AG08395 (cell line): ENCODE data around the gene C6.
"Not testable (repeated sequence)": the region's sequence is repeated elsewhere in the genome, so short reads cannot be mapped to it uniquely, and the experiment has no call there.

Experiments used
- DNase-seq: peaks from one replicate; pipeline ENCODE4 v3.0.0; 2012; ENCODE audit warnings: mixed read lengths, low spot score

The C6 gene

DNA sequence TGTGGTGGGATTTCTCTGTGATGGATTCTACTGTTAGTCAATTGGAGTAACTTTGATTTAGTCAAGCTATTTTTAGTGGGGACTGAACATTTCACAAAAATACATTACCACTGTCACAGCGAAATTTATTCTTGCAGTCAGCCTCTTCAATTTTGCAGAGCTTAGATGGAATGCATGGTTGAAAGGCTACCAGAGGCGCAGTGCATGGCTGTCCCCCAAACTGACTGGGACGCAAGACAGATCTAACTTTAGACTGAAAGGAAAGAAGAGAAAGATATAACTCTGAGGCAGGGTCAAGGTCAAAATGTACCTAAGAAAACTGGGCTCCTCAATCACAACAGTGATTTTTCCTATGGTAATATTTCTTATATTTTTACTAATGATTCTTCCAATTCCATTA lies 13.7 kb downstream of the C6 start:
- no peak for DNase-seq

DNA sequence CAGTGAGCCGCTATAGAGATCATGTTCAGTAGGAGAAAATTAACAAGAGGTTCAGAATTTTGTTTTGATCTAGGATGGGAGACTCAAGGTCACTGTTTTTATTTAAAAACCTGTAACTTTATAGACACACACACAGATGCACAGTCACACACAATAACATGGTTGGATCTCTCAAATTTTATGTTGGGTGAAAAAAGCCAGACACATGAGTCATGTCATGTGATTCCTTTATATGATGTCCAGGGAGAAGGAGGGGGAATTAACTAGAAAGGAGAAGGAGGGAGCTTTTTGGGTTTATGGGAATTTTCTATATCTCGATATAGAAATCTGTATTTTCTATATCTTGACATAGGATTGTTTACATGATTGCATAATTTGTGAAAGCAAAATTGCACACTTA lies 17.1 kb downstream of the C6 start:
- no peak for DNase-seq

DNA sequence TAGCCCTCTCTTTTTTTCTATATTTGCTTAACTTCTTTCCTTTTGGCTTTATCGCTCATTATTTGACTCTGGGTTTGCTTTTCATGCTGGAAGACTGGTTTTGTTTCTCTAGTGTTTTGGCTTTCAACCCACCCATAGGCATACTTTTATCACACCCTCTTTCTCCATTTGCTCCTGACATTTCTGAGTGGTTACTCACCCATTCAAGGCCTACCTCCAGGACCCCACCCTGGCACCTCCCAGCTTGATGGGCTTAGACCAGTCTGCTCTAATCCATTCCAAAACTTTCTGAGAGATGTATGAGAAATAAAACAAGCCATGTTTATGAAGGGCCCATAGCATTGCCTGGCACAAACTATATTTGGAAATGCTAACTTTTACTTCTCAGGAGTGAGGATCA lies 18.1 kb downstream of the C6 start:
- no peak for DNase-seq

DNA sequence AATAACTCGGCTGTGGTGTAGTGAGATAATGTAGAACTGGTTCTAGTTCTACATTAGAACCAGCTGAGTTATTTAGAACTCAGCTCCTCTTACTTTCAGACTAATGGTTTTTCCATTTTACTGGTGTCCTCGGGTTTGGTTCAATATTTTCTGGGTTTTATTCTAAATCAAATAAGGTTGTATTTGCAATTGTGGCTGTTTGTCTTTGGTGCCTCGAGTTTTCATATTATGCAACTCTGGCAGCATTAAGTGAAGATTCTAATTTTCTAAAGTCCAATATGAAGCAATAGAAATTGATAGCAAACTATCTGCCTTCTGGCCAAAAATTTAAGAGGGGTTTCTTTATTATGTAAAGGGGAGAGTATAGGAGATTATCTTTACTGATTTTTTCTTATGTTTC lies 19.0 kb downstream of the C6 start:
- no peak for DNase-seq

DNA sequence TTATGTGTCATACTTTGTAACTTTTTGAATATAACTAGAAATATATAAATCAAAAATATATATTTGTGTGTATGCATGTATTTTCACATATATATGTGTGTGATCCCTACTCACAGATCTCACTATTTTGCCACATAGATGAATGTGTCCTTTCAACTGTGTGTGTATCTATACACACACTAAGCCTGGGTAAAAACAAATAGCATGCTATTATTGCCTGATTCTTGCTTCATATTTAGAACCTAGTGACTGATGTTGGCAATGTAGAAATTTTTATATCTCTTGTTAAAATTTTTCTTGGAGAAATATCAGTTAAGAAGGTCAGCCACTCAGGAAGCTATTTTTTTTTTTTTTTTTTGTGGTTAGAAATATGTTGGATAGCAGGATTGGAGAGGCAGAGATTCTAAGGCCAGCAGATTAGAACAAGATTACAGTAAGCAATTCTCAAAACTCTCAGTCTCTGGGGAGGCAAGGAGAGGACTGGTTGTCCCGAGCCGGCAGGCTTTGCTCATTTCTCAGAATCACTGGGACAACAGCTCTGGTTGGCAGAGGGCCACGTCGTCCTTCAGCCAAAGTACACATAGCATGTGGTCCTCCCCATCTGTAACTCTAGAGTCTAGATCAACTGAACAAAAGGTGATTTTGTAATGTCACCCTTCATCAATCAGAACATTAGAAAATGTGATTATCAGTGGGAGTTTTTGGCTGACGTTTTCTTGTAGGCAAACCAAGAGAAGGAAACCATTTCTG lies 19.7 kb downstream of the C6 start:
- no peak for DNase-seq

DNA sequence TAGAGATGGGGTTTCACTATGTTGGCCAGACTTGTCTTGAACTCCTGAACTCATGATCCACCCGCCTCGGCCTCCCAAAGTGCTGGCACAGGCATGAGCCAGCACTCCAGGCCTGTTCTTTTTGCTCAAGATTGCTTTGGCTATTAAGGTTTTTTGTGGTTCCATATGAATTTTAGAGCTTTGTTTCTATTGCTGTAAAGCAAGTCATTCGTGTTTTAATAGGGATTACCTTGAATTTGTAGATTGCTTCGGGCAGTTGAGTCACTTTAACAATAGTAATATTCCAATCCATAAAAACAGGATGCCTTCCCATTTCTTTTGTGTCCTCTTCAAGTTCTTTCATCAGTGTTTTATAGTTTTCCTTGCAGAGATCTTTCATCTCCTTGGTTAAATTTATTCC lies 22.1 kb downstream of the C6 start:
- no peak for DNase-seq

DNA sequence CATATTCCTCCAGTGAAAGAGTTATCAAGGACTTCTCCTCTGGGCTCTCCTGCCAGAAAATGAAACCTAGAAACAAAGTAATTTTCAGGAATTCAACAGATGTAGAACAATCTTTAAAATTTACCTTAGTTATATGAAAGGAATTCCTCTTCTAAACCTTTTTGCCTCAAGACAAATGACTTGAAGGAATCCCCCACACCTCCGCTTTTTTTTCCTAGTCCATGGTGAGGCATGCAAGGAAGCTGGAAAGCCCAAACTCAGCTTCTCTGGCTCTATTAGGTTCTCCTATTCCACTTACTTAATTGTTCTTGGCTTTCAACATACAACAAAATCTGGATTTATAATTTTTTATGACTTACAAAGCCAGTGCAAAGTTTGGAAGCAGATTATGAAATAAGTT lies 27.2 kb downstream of the C6 start:
- DNase-seq: no peak

DNA sequence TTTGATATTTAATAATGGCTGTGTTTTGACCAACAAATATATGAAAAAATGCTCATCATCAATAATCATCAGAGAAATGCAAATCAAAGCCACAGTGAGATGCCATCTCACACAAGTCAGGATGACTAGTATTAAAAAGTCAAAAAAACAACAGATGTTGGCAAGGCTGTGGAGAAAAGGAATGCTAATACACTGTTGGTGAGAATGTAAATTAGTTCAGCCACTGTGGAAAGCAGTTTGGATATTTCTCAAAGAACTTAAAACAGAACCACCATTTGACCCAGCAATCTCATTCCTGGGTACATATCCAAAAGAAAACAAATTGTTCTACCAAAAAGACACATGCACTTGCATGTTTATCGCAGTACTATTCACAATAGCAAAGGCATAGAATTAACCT lies 30.0 kb downstream of the C6 start:
- not testable (repeated sequence) for DNase-seq

DNA sequence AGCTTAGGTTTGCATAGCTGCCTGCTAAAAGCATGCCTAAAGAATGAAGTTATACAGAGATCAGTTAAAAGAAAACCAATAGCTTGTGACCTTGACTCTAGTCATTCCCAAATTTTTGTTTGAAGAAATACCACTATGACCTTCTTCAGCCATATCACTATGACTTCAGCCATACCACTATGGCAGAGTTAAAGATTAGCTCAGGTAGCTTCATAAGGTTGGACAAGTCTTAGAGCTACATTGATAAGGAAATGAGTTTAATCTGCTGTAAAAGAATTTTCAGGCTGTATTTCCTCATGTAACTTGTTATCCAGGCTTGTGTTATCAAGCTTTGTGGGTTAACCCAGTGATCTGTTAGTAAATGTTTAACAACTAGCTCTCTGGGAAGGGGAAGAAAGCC lies 30.7 kb downstream of the C6 start:
- no peak for DNase-seq

DNA sequence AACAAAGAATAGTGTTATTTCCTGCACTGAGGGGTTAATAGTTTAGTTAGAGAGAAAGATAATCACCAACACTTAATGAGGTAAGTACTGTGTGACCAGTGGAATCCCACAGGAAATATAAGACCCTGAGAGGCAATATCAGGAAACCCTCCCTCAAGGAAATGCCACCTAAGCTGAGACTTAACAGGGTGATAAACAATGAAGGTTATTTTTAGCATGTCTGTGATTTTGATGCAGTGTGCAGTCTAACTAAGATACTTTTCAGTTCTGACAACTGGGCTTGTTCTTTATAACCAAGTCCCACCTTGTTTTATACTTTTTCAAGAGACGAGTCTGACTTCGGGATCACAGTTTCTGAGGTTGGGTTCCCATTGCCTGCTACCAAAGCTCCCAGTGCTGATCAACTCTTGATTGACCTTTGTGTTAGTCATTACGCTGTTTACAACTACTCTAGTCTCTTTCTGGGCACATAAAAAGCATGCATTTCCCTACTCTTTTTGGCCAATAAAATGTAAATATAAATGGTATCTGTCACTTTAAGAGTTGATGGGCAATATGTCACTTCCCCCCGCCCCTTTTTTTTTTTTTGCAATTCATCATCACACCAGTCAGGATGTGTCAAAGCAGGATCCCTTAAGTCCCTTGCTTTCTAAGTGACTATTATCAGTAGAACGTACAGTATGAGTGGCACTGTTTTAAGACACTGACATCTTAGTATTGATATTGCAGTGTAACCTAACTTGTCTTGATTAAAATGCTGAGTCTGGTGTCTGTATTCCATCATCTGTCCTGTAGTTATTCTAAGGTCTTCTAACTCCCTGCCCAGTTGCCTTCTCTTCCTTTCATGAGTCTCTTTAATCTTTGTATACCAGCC lies 31.4 kb downstream of the C6 start:
- DNase-seq: no peak

DNA sequence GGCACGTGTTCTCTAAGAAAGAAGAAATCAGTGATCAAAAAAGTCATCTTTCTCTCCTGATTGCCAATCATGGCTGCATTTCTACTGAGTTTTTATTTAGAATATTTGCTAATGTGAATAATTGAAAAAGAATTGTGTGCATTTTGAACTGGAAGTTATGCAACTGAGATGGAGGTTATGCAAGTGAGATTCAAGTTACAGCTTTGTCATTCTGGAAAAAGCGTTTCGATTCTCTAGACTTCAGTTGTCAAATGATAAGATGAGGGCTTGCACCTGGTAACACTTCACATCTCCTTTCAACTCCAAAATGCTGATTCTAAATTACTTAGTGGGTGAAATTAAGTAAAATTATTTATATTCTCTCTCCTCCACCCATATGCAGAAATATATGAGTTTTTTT lies 36.4 kb downstream of the C6 start:
- DNase-seq: no peak

DNA sequence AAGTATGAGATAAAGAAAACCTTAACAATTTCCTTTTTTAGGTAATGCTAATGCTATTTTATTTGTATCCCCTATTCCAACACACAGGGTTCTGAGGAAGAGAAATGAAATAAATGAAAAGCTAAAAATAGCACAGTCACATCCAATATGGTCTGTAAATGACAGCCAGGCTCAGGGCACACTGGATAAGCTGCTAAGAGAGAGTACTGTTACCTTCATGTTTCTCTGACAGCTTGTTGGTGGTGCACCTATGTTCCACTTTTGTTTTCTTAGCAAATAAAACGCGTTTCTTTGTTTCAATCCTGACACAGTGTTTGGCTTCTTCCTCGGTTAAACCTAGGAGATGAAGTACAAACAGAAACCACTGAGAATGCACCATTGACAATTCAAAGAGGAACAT lies 41.3 kb downstream of the C6 start:
- no peak for DNase-seq

DNA sequence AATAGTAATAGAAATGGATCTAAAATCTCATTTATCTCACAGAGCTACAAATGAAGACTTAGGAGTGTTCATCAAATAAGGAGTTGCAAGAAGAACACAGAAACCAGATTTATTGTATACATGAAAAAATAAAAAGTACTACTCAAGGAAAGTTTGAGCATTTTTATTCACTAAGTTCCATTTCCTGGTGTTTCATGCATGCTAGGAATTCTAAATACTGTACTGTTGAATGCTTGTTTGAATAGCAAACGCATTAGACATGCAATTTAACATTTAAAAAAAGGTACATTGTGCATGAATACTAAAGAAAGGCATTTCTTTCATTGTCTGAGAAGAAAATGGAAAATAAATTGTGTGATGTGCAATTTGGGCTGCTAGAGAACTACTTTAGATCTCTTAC lies 52.1 kb downstream of the C6 start:
- no peak for DNase-seq

DNA sequence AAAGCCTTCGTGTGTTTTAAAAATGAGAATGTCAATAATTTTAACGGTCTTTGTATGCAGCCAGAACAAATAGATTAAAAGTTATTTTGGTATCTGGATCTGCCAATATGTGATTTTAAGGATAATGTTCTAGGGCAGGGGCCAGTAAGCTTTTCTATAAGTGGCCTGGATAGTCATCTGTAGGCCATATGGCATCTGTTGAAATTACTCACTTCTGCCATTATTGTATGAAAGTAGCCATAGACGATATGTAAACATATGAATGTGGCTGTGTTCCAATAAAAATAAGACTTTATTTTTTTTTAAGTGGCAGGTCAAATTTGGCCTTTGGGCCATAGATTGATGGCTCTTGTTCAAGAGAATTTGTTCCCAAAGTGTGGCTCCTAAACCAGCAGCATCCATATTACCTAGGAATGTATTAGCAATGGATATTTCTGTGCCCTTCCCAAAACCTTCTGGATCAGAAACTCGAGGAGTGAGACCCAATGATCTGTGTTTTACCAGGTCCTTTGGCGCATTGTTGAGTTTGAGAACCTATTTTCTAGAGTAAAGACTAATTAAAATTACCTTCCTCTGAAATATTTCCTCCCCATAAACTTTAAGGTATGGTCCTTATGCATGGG lies 55.9 kb downstream of the C6 start:
- no peak for DNase-seq

DNA sequence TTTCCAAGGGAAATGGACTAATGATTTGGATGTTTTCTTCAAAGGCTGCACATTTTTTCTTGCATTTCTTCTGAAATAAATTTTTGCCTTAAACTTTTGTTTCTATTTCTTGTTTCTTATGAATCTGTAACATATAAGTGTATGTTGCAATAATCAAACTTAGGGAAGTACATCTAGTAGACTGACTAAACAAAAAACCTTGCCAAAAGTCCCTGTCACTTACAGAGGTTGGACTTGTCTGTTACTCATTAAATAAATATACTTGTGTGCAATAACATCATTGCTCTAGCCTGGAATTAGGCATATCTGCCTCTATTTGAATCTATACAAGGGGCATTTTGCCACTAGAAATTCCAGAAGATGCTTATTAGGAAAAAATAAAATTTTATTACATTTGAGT lies 56.6 kb downstream of the C6 start:
- no peak for DNase-seq

DNA sequence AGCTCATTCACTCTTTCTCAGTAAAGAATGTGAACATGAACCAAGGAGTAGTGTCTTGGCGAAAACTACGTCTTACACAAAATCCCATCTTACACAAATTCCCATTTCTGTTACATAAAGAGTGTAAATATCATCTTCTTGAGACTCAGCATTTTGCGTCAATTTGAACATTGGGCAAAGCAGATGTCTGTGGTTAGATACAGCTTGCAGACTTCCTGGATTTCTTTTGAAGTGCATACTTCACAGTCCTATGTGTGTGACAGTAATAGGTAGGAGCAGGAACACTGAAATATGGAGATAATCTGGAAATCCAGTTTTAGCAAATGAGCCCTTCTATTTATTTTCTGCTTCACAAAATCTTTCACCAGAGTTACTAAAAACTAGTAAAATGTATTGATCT lies 58.8 kb downstream of the C6 start:
- DNase-seq: no peak

DNA sequence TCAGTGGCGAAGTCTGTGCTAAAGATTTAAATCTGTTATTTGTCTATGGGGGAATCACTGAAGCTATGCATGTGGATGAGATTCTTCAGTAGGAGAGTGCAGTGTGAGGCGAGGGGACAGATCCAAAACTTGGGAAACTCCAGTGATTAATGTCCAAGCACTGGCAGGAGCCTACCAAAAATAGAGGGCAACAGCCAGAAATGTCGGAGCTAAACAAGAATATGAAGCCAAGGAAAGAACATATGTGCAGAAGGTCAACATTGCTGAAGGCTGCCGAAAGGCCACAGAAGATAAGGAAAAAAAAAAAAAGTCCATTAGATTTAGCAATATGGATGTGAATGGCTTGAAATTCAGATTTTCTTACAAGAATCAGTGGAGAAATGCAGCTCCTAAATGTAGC lies 61.8 kb downstream of the C6 start:
- no peak for DNase-seq

DNA sequence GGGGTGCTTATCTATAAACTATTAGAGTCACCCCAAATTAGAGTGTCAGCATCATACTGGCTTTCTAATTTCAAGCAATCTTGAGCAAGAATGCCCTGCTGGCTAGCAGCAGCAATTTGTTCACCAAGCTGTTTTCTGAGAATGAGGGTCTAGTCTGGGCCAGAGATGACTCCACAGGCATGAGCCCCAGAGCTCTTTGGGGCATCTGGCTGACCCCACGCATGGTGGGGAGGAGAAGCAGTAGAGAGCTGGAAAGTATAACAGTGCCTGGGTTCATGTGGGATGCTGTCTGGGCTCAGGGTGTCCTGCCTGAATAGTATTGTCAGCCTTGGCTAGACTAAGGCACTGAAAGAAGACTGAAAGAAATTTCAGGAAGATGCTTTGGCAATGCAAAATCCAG lies 64.9 kb downstream of the C6 start:
- DNase-seq: no peak

DNA sequence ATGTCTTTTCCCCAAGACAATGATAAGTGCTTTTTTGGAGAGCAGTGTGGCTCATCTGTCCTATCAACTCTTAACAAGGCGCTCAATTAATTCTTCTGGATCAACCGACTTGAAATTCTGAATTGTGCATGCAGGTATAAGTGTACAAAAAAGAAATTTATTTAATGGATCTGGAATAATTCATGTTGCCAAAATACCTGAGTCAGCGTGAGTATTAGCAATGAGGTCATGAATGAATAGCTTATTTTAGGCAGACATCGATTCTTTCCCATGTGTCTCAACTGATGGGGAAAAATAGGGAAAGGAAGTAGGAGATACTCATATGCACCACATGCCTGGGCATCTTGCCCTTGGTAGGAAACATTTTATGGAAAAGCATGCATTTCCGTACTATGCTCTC lies 68.0 kb downstream of the C6 start:
- DNase-seq: no peak

DNA sequence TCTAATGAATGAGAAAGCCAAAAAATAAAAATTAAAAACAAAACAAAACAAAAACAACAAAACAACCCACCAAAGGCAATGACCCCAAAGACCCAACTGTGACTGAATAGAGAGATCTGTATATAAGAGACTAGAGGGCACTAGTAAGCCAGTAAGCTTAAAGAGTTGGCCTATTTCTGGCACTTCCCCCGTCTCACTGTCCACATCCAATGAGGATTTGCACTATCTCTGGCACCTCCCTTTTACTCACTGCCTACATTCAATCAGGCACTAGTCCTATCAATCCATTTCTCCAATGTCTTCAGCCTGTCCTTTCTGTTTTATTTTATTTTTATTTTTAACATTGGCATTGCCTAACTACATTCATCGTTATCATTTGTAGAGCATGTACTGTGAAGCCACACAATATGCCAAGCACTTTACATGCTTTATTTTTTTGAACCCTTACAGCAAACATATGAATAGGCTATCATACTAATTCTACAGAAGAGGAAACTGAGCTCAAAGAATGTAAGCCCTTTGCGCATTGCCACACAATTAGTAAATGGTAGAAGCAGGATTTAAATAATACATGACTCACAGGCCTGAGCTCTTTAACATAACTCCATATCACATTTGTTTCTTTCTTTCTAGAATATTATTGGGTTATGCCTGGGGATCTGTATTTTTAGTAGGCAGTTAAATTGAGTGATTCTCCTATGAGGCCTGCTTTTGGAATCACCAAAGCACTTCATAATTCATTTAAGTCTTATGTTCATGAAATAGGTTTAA lies 70.0 kb downstream of the C6 start:
- no peak for DNase-seq

DNA sequence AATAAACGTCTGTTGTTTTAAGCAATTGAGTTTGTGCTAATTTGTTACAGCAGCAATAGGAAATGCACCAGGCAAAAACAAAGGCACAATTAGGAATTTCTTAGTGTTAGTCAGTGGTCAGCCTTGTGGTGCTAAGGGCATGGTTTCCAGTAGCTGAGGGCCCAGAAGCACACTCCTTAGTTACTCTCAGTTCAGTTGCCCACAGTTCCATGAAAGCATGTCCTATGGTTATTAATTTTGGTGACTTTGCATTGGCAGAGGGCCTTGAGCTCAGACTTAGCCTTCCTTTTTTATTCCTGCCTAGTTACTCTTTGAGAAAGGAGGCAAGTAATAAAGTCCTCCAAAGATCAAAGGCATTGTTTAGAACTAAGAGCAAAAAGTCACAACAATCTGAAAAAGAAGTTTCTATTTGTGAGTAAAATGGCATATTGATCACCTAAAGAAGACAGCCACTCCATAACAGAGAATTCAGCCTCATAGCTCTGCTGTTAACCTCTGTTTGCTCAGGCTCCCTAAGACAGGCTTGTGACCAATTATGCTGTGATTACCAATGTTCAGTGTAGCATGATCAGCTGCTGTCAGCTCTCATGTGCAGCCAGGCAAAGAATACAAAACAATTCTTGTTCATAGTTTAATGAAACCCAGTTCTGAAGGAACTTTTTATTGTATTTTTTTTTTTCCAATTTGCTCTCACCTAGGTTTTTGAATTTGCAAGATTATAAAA lies 85.2 kb downstream of the C6 start:
- DNase-seq: no peak

DNA sequence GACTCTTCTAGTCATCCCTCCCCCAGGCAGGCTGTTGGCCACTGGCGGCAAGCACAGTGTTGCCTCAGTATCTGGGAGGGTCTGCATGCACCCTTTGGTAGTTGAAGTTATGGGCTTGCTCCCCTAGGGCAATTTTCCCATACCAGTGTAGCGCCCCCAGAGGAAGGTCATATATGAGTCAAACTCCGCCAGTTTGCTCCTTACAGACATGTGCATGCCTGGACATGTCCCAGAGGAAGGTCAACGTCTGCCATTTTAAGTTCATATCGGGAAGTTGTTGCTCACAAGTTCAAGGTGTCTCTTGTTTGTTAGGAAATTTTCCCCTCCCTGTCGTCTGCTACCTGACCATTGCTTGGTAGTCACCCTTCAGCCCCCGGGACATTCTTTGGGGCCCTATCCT lies 90.9 kb downstream of the C6 start:
- DNase-seq: no peak
